HepG2 (cell line): ENCODE measurements around the gene RAC3. TPM values are rescaled to one million over a fixed set of nuclear protein-coding genes. Genes with fewer than 3 reads are reported as not detected.

Experiments used
- ATAC-seq: fragments of 200-7000 bp; cut with Tn5 transposase; 3 replicates; pipeline ENCODE4 v1.9.1; 2020; ENCODE audit warnings: mild to moderate bottlenecking, moderate library complexity
- BruUV-seq: library from RNA; stranded (reverse); fragments of 400-500 nt; replicated peaks from 2 replicates; lab custom pipeline; 2021; lab: Mats Ljungman, UMichigan
- CTCF ChIA-PET: fragments of 300-600 bp; formaldehyde crosslinking; extraction: SDS; loops from one replicate; lab custom pipeline; 2021; ENCODE audit warnings: low total read pairs, inconsistent platforms, low intra/inter-chr PET ratio; lab: Yijun Ruan, JAX
- POLR2A ChIA-PET: fragments of 350-600 bp; sonication (Branson Sonifier 250); formaldehyde crosslinking; loops from one replicate; lab custom pipeline; 2020; ENCODE audit warnings: antibody characterized with exemption, inconsistent platforms; lab: Yijun Ruan, JAX
- DNase-seq: peaks from one replicate; pipeline ENCODE4 v3.0.0-alpha.2; 2015; ENCODE audit warnings: low spot score
- FAIRE-seq: peaks from 3 replicates; lab custom pipeline; 2011; peaks lifted over from hg19 to GRCh38; lab: Jason Lieb, UNC
- H2AFZ ChIP-seq: one replicate; pipeline ENCODE4 v1.6.1; 2011; ENCODE audit warnings: low read length, inconsistent platforms
- H3K27ac ChIP-seq: fragments of 300-600 bp; 3 replicates; pipeline ENCODE4 v1.8.0; 2011; ENCODE audit warnings: mixed run types, mild to moderate bottlenecking, mixed read lengths, low read length, inconsistent platforms; ENCODE audit not compliant: insufficient read depth; ENCODE audit errors: extremely low read length
- H3K27me3 ChIP-seq, 2 experiments: fragments of 200-600 bp in 1 of 2; 2 replicates in 1 of 2; 3 replicates in 1 of 2; pipeline versions ENCODE4 v1.6.0 to v1.8.0; 2011; ENCODE audit warnings: low read length in 2 of 2, mild to moderate bottlenecking in 2 of 2, moderate library complexity in 2 of 2, inconsistent platforms in 1 of 2; ENCODE audit not compliant: insufficient read depth in 2 of 2, control insufficient read depth in 1 of 2
- H3K36me3 ChIP-seq, 2 experiments: fragments of 200-600 bp in 1 of 2; replicated peaks in 1 of 2; 2 replicates in 1 of 2; 3 replicates in 1 of 2; pipeline versions ENCODE4 v1.5.1 to v1.8.0; 2011; ENCODE audit warnings: low read length in 2 of 2, inconsistent platforms in 1 of 2; ENCODE audit not compliant: insufficient read depth in 2 of 2, control insufficient read depth in 1 of 2
- H3K4me1 ChIP-seq: 2 replicates; pipeline ENCODE4 v1.5.1; 2012; ENCODE audit warnings: low read length, inconsistent platforms; ENCODE audit not compliant: insufficient read depth
- H3K4me2 ChIP-seq: 2 replicates; pipeline ENCODE4 v1.6.0; 2011; ENCODE audit warnings: low read depth, low read length, inconsistent platforms
- H3K4me3 ChIP-seq, 3 experiments: fragments of 200-600 bp in 1 of 3; sonication (generic), shearing (Covaris generic) in 1 of 3; replicated peaks in 1 of 3; 2 replicates each; pipeline ENCODE4 v1.5.1; 2011 to 2016; ENCODE audit warnings: low read length in 3 of 3, inconsistent platforms in 2 of 3, low read depth in 2 of 3, mild to moderate bottlenecking in 2 of 3, control low read depth in 1 of 3, mixed read lengths in 1 of 3; ENCODE audit not compliant: insufficient read depth in 1 of 3
- H3K79me2 ChIP-seq: one replicate; pipeline ENCODE4 v1.6.1; 2011; ENCODE audit warnings: low read length, inconsistent platforms; ENCODE audit not compliant: insufficient read depth
- H3K9ac ChIP-seq: 2 replicates; pipeline ENCODE4 v1.6.0; 2011; ENCODE audit warnings: mild to moderate bottlenecking, low read depth, low read length, inconsistent platforms; ENCODE audit not compliant: insufficient read depth
- H3K9me3 ChIP-seq: 2 replicates; pipeline ENCODE4 v1.5.1; 2012; ENCODE audit warnings: mild to moderate bottlenecking, low read length
- H4K20me1 ChIP-seq: 2 replicates; pipeline ENCODE4 v1.6.0; 2011; ENCODE audit warnings: inconsistent platforms, mild to moderate bottlenecking, low read length, moderate library complexity; ENCODE audit not compliant: insufficient read depth
- ATAD3A ChIP-seq: sonication (generic); formaldehyde crosslinking; IDR thresholded peaks from 2 replicates; pipeline ENCODE4 v1.4.0; 2020; ENCODE audit warnings: missing genetic modification reagents
- FOSL2 ChIP-seq: sonication (generic); formaldehyde crosslinking; IDR thresholded peaks from 2 replicates; pipeline ENCODE4 v1.4.0; 2020; ENCODE audit warnings: missing genetic modification reagents
- HOXA3 ChIP-seq: sonication (generic); formaldehyde crosslinking; IDR thresholded peaks from 2 replicates; pipeline ENCODE4 v1.5.0; 2020; ENCODE audit warnings: missing genetic modification reagents
- KDM1A ChIP-seq: IDR thresholded peaks from 2 replicates; pipeline ENCODE4 v1.6.1; 2016; ENCODE audit warnings: missing compliant biosample characterization
- MAZ ChIP-seq, 2 experiments: sonication (generic) in 1 of 2; formaldehyde crosslinking in 1 of 2; IDR thresholded peaks; 2 replicates each; pipeline versions ENCODE4 v1.5.0 to v1.6.1; 2012 to 2020; ENCODE audit warnings: low read depth in 2 of 2, mild to moderate bottlenecking in 2 of 2, borderline replicate concordance in 1 of 2, improper control_type of control experiment in 1 of 2, low read length in 1 of 2, missing genetic modification reagents in 1 of 2, moderate library complexity in 1 of 2
- SALL1 ChIP-seq: sonication (generic); formaldehyde crosslinking; IDR thresholded peaks from 2 replicates; pipeline ENCODE4 v1.8.0; 2022; ENCODE audit warnings: mild to moderate bottlenecking, missing genetic modification reagents
- ZNF253 ChIP-seq: sonication (generic); formaldehyde crosslinking; IDR thresholded peaks from 2 replicates; pipeline ENCODE4 v1.8.0; 2022; ENCODE audit warnings: mild to moderate bottlenecking, missing genetic modification reagents, borderline replicate concordance
- ZNF274 ChIP-seq: sonication (generic); formaldehyde crosslinking; IDR thresholded peaks from 2 replicates; pipeline ENCODE4 v1.5.1; 2020; ENCODE audit warnings: mild to moderate bottlenecking, missing genetic modification reagents
- ZNF576 ChIP-seq: sonication (generic); formaldehyde crosslinking; IDR thresholded peaks from 2 replicates; pipeline ENCODE4 v1.4.0; 2020; ENCODE audit warnings: mild to moderate bottlenecking, missing genetic modification reagents
- ZNF687 ChIP-seq: sonication (generic); formaldehyde crosslinking; IDR thresholded peaks from 2 replicates; pipeline ENCODE4 v1.5.1; 2020; ENCODE audit warnings: mild to moderate bottlenecking, missing genetic modification reagents, moderate library complexity
- ZNF792 ChIP-seq: IDR thresholded peaks from 2 replicates; pipeline ENCODE4 v1.6.1; 2016
- WGBS: methylation state at CpG from one replicate; pipeline ENCODE4 v1.1.6; 2017; ENCODE audit warnings: low lambda C conversion rate; 5-methylcytosine and 5-hydroxymethylcytosine counted together
- in situ Hi-C: cut with HindIII; loops from 2 replicates; pipeline ENCODE4 v1.10.0; 2017; ENCODE audit warnings: low pct_unique_long_range_greater_than_20kb; ENCODE audit not compliant: extremely low pct_ligation_motif_present
- intact Hi-C: fragments of 100-400 bp; cut with micrococcal nuclease; formaldehyde crosslinking; loops from one replicate; pipeline ENCODE4 v1.10.0; 2022; ENCODE audit not compliant: unreplicated experiment
- polyA plus RNA-seq, 8 experiments: library from polyadenylated mRNA; depleted of rRNA in 3 of 8; stranded (reverse) in 7 of 8; unstranded in 1 of 8; fragments of >200 nt; fragmentation: Illumina TruSeq in 4 of 8; extraction: Trizol in 4 of 8; gene quantifications; 2 replicates each; pipeline versions ENCODE4 v1.2.1 to v1.2.3, GENCODE V29; 2011 to 2016; ENCODE audit warnings: low read depth in 4 of 8, missing spikeins in 1 of 8, mixed read lengths in 1 of 8; ENCODE audit not compliant: insufficient read depth in 1 of 8
- total RNA-seq, 5 experiments: library from RNA; depleted of rRNA; stranded (reverse); fragments of >200 nt; fragmentation: Illumina TruSeq; extraction: Trizol; gene quantifications; 2 replicates each; pipeline ENCODE4 v1.2.3, GENCODE V29; 2016; ENCODE audit warnings: low read depth in 1 of 5
- TF ChIP-seq, protein P1 (sequence below), 2 experiments: sonication (generic) in 1 of 2; formaldehyde crosslinking in 1 of 2; IDR thresholded peaks; 2 replicates each; pipeline versions ENCODE4 v1.4.0 to v1.6.1; 2018 to 2020; ENCODE audit warnings: missing genetic modification reagents in 2 of 2, borderline replicate concordance in 1 of 2, low read depth in 1 of 2, mild to moderate bottlenecking in 1 of 2, missing biosample characterization in 1 of 2
- TF ChIP-seq, protein P2 (sequence below): sonication (generic); formaldehyde crosslinking; IDR thresholded peaks from 2 replicates; pipeline ENCODE4 v1.9.0; 2022; ENCODE audit warnings: missing genetic modification reagents, mild to moderate bottlenecking, borderline replicate concordance

The RAC3 gene
- total and polyA plus RNA-seq, 2 of the 13 experiments (the other 11 are each of a cell fraction or from before 2014, with no cell fraction given), result 10.5 to 21.3 TPM

- no peak for FAIRE-seq
- Histone ChIP-seq H3K36me3 (peaks cover 13 to 18% of the 10 kb centered on the region in 2 experiments), H3K4me2 (no peak overlapping the region), H3K27me3 (no peaks in the 10 kb centered on the region), H3K27ac (no peak overlapping the region), H2AFZ (no peak overlapping the region), H3K4me3 (no peak overlapping the region), H3K79me2 (peaks cover under 1% of the 10 kb centered on the region), H3K4me1 (peaks cover 20% of the 10 kb centered on the region), H3K9me3 (no peaks in the 10 kb centered on the region), H3K9ac (no peak overlapping the region), H4K20me1 (peaks cover 6% of the 10 kb centered on the region)
- ChIA-PET CTCF (interaction anchor here (0.5 to 2.3 kb wide), 2 partner anchors 48 to 123 kb away, joined by 3 to 9 read pairs; no protein-coding TSS in a partner anchor), POLR2A (interaction anchor here (1.2 to 1.4 kb wide), 2 partner anchors 8 to 36 kb away, joined by 3 read pairs; partner anchors contain the start of genes CENPX and LRRC45)
- TSS peak; percentile 59 for BruUV-seq
- in situ Hi-C loops (no loop called here), intact Hi-C loops (no loop called here)
- peak; percentile 6 for ATAC-seq
- 97% methylated on average over 87 of the region's 94 CpGs for WGBS
- no peak for DNase-seq
- TF ChIP-seq, protein P1, sequence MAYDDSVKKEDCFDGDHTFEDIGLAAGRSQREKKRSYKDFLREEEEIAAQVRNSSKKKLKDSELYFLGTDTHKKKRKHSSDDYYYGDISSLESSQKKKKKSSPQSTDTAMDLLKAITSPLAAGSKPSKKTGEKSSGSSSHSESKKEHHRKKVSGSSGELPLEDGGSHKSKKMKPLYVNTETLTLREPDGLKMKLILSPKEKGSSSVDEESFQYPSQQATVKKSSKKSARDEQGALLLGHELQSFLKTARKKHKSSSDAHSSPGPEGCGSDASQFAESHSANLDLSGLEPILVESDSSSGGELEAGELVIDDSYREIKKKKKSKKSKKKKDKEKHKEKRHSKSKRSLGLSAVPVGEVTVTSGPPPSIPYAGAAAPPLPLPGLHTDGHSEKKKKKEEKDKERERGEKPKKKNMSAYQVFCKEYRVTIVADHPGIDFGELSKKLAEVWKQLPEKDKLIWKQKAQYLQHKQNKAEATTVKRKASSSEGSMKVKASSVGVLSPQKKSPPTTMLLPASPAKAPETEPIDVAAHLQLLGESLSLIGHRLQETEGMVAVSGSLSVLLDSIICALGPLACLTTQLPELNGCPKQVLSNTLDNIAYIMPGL (CRISPR knock-in tag; IDR thresholded peaks at IDR 0.05; ENCODE audit: borderline replicate concordance in 1 of 2, low read depth in 1 of 2), result peak in 1 of 2 experiments; percentile 38; a peak in 1 of 4 replicates
- 0 out of 2 replicates have a peak, but pooled peaks have one; percentile 15 for TF ChIP-seq SALL1 (CRISPR knock-in tag)
- no peak for TF ChIP-seq ZNF274 (CRISPR knock-in tag)
- TF ChIP-seq, protein P2, sequence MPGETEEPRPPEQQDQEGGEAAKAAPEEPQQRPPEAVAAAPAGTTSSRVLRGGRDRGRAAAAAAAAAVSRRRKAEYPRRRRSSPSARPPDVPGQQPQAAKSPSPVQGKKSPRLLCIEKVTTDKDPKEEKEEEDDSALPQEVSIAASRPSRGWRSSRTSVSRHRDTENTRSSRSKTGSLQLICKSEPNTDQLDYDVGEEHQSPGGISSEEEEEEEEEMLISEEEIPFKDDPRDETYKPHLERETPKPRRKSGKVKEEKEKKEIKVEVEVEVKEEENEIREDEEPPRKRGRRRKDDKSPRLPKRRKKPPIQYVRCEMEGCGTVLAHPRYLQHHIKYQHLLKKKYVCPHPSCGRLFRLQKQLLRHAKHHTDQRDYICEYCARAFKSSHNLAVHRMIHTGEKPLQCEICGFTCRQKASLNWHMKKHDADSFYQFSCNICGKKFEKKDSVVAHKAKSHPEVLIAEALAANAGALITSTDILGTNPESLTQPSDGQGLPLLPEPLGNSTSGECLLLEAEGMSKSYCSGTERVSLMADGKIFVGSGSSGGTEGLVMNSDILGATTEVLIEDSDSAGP (CRISPR knock-in tag), result peak; percentile 46; the same call in 1 of the 2 replicates
- peak; percentile 96 for TF ChIP-seq HOXA3 (CRISPR knock-in tag)
- no peak for TF ChIP-seq ZNF792
- TF ChIP-seq FOSL2 (CRISPR knock-in tag), result 0 out of 2 replicates have a peak, but pooled peaks have one; percentile 8
- TF ChIP-seq KDM1A, result no peak
- 0 out of 2 replicates have a peak, but pooled peaks have one; percentile 13 for TF ChIP-seq ATAD3A (CRISPR knock-in tag)
- TF ChIP-seq ZNF687, result peak; percentile 60
- TF ChIP-seq MAZ (IDR thresholded peaks at IDR 0.05; ENCODE audit: borderline replicate concordance, low read depth, low read length), result no peak
- peak; percentile 28; the same call in 1 of the 2 replicates for TF ChIP-seq MAZ (CRISPR knock-in tag; IDR thresholded peaks at IDR 0.05; ENCODE audit: low read depth)
- TF ChIP-seq ZNF253, result no peak
- TF ChIP-seq ZNF576 (CRISPR knock-in tag), result 0 out of 2 replicates have a peak, but pooled peaks have one; percentile 43
Observed at GRCh38 chr17:82030470-82031302, 792 bp upstream of the RAC3 start.
